IPS DF 4.7 (cell line): ENCODE data around the gene PFN4.
"Not testable (repeated sequence)": the region's sequence is repeated elsewhere in the genome, so short reads cannot be mapped to it uniquely, and the experiment has no call there.

Experiments
- DNase-seq: peaks from one replicate; pipeline ENCODE4 v3.0.0-alpha.2; 2013; ENCODE audit warnings: low spot score; ENCODE audit errors: extremely low read depth

The PFN4 gene

DNA sequence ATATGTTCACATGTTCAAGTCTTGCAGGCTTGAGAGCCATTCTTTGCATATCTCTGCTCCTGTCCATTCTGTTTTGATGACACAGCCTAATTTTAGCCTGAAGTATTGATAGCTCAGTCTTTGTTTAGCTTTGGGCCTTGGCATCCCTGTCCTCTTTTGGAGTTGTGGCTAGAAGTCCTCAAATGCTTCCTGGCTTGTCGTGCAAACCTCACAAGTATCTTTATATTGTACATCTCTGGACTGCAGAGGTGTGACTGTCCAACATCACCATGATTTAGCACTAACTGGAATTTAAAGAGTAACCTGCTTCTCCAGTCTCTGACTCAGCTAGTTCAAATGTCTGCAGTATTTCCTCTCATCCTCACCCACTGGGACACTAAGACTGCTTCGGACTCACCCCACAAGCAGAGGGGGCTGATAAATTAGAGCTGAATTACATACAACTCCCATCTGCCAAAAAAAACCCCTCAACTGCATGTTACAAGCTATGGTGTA, 11.7 kb downstream of the PFN4 start:
- DNase-seq = no peak

DNA sequence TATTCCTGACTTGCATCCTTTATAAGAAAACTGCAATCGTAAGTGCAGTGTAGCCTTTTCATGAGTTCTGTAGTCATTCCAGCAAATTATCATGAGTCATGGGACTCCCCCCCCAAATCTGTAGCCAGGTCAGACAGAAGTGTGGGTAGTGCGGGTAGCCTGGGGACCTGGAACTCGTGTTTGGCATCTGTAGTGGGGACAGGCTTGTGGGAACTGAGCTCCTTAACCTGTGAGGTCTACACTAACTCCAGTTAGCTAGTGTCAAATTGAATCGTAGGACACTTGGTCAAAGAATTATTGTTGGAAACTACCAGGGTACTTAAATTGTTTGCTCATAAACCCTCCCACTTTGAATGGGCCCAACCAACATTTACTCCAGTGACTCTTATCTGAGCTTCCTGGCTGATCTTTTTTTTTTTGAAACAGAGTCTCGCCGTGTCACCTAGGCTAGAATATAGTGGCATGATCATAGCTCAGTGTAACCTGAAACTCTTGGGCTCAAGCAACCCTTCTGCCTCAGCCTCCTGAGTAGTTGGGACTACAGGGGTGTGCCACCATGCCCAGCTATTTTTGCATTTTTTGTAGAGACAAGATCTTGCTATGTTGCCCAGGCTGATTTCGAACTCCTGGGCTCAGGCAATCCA, 12.4 kb downstream of the PFN4 start:
- no peak for DNase-seq

DNA sequence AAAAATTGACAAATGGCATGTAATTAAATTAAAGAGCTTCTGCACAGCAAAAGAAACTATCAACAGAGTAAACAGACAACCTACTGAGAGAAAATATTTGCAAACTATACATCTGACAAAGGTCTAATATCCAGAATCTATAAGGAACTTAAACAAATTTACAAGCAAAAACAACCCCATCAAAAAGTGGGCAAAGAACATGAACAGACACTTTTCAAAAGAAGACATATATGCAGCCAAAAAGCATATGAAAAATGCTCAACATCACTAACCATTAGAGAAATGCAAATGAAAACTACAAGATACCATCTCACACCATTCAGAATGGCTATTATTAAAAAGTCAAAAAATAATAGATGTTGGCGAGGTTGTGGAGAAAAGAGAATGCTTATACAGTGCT, 13.7 kb downstream of the PFN4 start:
- not testable (repeated sequence) for DNase-seq

DNA sequence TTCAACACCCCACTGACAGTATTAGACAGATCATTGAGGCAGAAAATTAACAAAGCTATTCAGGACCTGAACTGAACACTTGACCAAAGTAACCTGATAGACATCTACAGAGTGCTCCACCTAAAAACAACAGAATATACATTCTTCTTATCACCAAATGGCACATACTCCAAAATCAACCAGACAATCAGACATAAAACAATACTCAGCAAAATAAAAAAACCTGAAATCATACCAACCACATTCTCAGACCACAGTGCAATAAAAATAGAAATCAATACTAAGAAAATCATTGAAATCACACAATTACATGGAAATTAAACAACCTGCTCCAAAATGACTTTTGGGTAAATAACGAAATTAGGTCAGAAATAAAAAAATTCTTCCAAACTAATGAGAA, 15.8 kb downstream of the PFN4 start:
- no peak for DNase-seq

DNA sequence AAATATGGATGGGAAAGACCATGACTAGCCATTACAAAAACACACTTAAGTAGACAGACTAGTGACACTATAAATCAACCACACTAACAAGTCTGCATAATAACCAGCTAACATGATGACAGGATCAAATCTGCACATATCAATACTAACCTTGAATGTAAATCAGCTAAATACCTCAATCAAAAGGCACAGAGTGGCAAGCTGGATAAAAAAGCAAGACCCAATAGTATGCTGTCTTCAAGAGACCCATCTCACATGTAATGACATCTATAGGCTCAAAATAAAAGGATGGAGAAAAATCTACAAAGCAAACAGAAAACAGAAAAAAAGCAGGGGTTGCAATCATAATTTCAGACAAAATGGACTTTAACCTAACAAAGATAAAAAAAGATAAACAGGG, 16.3 kb downstream of the PFN4 start:
- no peak for DNase-seq

DNA sequence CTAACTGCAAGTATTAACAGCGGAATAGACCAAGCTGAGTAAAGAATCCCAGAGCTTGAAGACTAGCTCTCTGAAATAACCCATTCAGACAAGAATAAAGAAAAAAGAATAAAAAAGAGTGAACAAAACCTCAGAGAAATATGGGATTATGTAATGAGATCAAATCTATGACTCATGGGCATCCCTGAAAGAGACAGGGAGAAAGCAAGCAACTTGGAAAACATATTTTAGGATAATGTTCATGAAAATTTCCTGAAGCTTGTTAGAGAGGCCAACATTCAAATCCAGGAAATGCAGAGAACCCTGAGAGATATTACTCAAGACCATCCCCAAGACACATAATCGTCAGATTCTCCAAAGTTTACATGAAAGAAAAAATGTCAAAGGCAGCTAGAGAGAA, 17.3 kb downstream of the PFN4 start:
- no peak for DNase-seq

DNA sequence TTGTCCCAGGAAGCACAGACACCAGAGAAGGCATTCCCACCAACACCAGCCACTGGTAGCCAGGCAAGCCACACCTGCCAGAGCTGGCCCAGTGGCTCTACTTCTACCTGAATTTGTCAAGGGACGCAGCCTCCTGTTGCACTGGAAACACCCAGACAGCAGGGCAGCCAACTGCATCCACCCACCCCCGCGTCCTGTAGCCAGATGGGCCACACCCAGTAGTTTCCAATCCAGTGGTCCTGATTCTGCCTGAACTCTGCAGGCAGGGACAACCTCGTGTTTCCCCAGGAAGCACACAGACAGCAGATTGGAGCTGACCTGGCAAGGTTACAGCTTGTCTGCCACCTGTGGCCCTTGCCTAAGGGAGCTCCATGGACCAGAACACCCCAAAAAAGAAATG, 18.2 kb downstream of the PFN4 start:
- DNase-seq = no peak

DNA sequence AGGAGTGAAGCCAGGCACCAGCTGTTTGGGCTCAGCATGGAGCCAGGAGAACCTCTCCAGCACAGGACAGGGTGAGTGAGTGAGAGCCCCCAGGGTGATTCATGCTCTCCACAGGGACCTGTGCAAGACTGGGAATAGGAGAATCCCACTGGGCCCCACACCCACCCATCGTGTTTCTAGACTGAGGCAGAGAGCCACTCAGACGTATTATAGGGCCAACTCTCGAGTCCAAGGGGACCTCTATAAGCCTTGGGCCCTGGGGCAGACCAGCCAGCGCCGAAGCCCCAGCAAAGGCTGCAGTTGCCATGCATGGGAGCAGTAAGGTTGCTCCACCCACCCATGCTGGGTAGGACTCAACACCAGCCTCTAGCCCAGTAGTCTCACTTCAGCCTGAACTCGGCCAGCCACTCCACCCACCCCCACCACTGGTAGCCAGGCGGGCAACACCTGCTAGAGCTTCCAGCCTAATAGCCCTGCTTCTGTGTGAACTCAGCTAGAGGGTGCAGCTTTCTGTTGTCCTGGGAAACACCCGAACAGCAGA, 19.0 kb downstream of the PFN4 start:
- DNase-seq = no peak

DNA sequence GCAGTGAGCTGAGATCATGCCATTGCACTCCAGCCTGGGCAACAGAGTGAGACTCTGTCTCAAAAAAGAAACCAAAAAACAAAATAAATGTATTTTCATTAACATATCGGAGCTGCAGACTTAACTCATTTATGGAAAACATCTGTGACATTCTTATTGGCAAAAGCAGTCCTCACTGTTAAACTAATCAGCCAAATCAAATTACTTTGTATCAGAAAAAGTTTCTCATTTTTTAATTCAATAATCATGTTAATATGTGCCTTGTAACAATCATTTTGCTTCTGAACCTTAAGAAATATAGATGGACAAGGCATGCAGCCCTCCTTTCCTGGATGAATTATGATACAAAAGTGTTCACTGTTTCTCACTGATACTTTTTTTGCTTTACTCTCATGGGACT, 20.5 kb downstream of the PFN4 start:
- no peak for DNase-seq

DNA sequence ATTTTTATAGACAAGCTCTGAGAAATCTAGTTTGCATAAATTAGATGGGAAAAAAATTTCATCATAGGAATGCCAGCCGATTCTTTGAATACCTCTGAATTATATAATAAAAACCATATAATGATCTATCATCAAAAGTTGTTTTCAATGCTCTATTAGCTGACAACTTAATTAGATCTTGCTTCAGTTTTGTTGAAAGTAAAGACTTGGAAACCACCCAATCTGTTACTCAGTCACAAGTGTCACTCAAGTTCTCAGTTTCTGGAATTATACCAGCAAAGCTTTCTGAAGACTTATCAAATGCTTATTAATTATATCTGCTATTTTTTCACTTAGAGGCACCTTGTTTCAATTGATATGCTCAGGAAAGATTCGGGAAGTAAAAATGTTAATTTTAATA, 21.1 kb downstream of the PFN4 start:
- DNase-seq = no peak

DNA sequence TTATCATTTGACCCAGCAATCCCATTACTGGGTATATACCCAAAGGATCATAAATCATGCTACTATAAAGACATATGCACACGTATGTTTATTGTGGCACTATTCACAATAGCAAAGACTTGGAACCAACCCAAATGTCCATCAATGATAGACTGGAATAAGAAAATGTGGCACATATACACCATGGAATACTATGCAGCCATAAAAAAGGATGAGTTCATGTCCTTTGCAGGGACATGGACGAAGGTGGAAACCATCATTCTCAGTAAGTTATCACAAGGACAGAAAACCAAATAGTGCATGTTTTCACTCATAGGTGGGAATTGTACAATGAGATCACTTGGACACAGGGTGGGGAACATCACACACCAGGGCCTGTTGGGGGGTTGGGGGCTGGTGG, 22.4 kb downstream of the PFN4 start:
- DNase-seq = not testable (repeated sequence)

DNA sequence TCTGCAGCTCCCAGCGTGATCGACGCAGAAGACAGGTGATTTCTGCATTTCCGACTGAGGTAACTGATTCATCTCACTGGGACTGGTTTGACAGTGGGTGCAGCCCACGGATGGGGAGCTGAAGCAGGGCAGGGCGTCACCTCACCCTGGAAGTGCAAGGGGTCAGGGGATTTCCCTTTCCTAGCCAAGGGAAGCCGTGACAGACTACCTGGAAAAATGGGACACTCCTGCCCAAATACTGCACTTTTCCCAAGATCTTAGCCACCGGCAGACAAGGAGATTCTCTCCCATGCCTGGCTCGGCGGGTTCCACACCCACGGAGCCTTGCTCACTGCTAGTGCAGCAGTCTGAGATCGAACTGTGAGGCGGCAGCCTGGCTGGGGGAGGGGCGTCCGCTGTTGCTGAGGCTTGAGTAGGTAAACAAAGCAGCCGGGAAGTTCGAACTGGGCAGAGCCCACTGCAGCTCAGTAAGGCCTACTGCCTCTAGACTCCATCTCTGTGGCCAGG, 27.9 kb downstream of the PFN4 start:
- DNase-seq = not testable (repeated sequence)

DNA sequence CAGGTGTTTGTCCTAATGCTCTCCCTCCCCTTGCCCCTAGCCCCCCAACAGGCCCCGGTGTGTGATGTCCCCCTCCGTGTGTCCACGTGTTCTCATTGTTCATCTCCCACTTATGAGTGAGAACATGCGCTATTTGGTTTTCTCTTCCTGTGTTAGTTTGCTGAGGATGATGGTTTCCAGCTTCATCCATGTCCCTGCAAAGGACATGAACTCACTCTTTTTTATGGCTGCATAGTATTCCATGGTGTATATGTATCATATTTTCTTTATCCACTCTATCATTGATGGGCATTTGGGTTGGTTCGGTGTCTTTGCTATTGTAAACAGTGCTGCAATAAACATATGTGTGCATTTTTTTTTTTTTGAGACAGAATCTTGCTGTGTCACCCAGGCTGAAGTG, 29.9 kb downstream of the PFN4 start:
- DNase-seq = not testable (repeated sequence)

DNA sequence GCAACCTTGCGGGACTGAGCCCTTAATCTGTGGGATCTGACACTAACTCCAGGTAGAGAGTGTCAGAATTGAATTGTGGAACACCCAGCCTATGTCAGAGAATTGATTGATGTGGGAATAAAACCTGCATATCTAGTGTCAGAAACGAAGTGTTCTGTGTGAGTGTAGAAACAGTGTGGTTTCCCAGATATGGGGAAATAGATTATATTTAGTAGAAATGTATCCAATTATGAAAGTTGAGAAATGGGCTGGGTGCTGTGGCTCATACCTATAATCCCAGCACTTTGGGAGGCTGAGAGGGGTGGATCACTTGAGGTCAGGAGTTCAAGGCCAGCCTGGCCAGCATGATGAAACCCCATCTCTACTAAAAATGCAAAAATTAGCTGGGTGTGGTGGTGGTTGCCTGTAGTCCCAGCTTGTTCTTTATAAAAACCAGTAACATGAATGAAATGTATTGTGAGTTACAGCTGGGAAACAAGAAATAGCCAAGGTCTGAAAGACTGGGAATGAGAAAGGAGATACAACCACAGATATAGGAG, 34.2 kb downstream of the PFN4 start:
- DNase-seq = no peak

DNA sequence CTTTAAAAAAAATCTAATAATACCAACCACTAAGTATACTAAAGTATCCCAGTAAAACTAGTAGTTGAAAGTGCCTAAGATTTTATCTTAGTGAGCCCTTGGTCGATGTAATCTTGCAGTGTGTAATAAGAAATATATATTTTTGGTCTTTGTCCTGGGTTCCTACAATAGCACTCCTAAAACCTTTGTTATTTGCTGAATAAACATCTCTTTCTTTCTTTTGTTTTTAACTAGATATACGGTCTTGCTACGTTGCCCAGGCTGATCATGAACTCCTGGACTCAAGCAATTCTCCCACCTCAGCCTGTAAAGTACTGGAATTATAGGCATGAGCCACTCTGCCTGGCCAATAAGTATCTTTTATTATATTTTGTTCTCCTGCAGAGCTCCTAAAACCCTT, 36.1 kb downstream of the PFN4 start:
- DNase-seq = no peak

DNA sequence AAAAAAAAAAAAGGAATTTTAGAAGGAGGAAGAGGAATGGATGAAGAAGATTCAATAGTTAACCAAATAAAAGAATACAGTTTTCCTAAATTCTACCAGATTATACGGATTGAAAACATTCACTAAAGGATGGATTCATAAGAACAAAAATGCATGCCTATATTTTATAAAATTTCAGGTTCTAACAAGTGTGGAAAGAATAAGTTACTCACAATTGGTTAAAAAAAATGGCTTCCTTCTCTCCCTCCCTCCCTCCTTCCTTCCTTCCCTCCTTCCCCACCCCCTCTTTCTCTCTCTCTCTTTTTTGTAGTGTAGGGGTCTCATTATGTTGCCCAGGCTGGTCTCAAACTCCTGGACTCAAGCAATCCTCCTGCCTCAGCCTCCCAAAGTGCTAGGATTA, 36.9 kb downstream of the PFN4 start:
- DNase-seq = no peak

DNA sequence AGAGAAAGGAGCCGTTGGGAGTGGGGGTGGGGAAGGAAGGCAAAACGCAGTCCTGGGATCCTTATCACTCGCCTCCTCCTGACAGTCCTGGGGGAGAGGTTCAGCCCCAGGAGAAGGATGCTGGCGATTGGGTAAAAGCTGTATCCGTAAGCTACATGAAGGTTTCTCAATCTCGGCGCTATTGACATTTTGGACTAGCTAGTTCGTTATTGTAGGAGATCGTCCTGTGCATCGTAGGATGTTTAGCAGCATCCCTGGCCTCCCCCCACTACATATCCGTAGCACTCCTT, 38.0 kb downstream of the PFN4 start:
- DNase-seq = no peak

DNA sequence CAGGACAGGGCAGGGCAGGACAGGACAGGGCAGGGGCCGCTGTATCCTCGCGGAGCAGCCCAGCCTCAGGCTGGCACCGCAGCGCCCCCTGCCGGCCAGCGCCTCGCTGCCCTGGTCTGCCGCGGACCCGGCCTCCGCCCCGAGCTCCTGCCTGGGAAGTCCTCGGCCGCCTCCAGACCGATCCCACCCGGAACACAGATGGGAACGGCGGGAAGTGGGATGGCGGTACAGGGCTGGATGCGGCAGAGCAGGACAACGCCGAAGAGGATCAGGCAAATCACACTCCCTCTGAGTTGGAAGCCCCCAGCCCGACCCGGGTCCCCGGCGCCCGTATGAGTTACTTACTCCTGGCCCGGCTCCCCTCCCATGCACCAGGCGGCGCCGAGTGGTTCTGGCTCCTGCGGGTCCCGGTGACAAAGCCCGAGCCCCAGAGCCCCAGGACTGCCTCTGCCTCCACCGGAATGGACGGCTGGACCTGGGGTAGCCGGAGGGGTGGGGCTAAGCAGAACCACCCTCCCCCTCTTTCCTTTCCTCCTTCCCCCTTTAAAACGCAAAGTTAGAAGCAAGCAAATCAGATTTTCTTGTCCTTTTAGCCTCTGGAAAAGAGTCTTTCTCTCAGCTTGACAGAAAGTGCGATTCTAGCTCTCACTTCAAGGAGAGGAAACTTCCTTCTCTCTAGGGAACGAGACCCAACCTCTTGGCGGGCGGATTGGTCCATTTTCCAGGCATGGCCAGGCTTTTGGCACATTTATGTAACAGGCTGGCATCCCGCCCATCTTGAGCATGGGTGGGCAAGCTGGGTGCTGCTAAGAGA, 38.5 kb downstream of the PFN4 start, which contains the start of gene TP53I3:
Gene TP53I3 (minus strand): TSS at position 449 of the 814 bp plus-strand sequence. CDS start 508 bp downstream, outside the sequence.
- no peak for DNase-seq

DNA sequence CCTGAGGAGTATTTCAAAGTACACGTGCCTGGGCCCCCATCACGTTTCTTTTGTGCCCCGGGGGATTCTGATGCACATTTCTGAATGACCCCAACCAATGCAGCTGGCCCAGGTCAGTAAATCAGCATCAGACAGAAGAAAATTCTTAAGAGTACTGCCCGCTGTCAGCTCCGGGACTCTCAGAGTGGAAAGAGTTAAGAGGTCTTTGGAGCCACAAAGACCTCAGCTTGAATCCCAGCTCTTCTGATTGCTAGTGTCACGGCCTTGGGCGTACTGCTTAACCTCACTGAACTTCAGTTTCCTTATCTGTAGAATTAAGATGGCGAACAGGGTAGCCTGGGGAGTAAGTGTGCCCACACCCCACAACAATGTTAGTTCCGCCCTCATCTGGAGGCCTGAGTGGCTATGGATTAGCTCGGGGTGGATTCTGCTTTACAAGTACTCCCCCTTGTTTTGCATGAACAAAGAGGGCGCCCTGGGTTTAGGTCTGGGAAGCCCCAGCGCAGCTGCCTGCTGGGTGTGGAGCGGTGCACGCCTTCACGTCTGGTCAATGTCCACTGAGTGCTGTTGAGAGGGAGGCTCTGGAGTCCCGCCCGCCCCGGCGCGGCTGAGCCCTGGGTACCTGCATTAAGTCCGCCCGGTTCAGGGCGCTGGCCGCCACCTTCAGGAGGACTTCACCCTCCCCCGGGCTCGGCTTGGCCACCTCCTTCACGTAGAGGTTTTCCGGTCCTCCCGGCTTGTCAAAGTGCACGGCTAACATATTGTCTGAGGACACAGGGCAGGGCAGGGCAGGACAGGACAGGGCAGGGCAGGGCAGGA, 39.4 kb downstream of the PFN4 start:
- DNase-seq = no peak

DNA sequence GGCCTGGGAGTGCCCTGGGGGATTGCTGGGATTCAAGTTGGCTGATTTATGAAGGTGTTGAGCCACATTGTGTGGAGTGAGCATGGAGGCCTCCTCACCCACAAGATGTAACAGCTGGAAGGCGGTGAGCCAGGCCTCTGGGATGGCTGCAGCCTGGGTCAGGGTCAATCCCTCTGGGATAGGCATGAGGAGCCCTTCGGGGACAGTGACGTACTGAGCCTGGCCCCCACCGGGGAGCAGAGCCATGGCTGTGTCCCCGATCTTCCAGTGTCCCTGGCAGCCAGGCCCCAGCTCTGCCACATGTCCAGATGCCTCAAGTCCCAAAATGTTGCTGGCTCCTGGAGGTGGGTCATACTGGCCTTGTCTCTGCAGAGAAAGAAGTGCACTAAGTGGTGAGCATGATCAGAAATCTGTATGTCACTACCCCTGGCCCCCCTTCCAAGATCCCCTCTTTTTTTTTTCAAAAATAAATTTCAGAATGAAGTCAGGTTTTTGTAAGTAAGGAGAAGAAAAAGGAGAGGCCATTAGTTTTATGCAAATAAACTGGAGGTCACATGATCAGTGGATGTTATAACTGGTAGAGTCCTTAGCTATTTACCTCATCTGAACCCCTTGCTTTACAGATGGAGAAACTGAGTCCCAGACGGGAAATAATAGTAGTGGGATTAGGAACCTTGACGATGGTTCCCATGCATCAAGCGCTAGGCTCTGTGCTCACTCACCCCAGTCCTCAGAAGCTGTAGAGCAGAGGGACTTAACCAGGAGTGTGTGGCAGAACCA, 40.2 kb downstream of the PFN4 start:
- DNase-seq = no peak

DNA sequence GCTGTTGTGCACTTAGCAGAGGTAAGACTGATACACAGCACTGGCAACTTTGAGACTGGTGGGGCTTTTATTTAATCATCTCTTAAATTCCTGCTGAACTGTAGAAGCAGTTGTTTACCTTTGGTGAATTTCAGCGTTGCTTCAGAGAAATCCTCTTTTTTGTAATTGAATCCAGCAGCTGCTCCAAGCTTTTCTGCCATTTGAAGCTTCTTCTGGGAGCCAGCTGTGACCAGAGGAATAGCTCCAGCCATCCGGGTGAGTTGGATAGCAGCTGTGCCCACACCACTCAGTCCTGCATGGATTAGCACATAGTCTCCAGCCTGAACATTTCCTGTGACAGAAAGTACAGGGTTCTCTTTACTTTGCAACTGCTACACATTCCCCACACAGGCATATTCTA, 42.4 kb downstream of the PFN4 start:
- no peak for DNase-seq
